Stimulated activated naive CD8-positive, alpha-beta T cell treated with anti-CD3 and anti-CD28 coated beads, Interleukin-15, Interleukin-2, amounts not matched to agents 100 U/mL and 50 U/mL, for 24 hours (primary cell): ENCODE data around the gene SLMAP.

Source experiments
- ATAC-seq: fragments of 150-1000 bp; cut with Tn5 transposase; one replicate; pipeline ENCODE4 v1.10.0; 2021
- DNase-seq: peaks from one replicate; pipeline ENCODE4 v3.0.0; 2021

The SLMAP gene

DNA sequence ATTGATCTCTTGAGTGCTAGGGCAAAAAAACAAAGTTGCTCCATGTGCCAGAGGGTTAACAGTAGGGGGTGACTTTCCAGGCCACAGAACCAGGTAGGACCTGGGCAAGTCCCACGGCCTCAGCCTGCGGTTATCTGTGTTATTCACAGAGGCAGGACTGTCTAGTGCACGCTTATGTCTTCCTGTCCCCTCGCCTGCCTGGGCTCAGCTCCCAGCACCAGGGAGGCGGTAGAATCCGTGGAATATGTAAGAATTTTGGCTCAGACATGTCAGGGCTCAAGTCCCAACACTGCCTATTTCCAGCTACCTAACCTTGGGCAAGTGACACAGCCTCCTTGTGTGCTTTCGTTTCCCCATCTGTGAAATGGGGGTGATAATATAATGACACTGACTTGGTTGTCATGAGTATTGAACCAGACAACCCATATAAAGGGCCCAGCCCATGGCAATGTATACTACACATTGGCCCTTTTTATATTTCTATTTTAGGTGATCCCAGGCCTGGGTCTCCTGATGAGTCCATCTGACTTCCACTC lies 207.8 kb downstream of the SLMAP start:
- DNase-seq (no peak), ATAC-seq (no peak)

DNA sequence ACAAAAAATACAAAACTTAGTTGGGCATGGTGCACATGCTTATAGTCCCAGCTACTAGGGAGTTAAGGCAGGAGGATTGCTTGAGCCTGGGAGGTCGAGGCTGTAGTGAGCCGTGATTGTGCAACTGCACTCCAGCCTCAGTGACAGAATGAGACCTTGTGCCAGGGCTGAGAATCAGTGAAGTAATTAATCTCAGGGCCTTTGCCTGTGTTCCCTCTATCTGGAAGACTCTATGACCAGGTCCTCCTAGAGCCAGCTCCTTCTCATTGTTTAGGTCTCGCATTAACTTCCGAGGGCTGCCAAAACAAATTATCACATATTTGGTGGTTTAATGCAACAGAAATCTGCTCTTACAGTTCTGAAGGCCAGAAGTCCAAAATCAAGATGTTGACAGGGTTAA lies 210.7 kb downstream of the SLMAP start:
- DNase-seq, result no peak
- ATAC-seq, result no peak

DNA sequence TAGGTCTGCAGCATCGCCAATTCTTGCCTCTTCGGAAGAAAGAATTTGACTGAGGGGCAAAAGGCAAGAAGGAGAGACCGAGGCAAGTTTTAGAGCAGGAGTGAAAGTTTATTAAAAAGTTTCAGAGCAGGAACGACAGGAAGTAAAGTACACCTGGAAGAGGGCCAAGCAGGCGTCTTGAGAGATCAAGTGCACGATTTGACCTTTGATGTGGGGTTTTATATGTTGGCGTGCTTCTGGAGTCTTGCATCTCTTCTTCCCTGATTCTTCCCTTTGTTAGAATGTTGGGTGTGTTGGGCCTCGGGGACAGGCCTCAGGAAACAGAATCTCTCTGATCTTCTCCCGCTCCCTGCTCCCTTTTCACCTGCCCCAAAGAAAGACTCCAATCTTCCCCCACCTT lies 211.5 kb downstream of the SLMAP start:
- ATAC-seq, result no peak
- no peak for DNase-seq

DNA sequence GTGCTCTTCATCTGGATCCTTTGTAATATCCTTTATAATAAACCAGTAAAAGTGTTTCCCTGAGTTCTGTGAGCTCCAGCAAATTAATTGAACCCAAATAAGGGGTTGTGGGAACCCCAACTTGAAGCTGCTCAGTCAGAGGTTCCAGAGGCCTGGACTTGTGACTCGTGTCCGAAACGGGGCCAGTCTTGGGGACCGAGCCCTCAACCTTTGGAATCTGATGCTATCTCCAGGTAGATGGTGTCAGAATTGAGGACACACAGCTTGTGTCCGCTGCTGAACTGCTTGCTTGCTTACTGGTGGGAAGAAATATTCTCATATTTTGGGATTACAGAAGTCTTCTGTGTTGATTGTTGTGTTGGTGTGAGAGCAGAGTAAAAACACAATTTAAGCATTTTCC lies 212.4 kb downstream of the SLMAP start:
- ATAC-seq, result no peak
- no peak for DNase-seq

DNA sequence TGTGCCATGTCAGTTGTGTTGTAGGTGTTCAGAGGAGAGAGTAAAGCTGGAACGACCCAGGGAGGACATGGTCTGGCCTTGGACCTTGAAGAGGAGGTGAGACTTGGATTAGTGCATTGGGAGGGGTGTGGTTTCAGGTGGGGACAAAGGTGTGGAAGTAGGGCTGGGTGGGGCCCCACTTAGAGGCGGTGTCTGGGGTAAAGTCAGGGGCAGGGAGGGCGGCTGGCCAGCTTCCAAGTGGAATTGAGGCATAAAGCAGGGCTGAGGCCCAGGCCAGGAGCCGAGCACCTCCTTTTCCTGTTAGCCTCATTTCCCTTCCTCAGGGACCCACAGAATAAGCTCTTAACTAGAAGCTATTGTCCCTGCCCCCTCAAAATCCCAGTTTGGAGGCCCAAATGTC lies 215.9 kb downstream of the SLMAP start:
- DNase-seq (no peak), ATAC-seq (no peak)

DNA sequence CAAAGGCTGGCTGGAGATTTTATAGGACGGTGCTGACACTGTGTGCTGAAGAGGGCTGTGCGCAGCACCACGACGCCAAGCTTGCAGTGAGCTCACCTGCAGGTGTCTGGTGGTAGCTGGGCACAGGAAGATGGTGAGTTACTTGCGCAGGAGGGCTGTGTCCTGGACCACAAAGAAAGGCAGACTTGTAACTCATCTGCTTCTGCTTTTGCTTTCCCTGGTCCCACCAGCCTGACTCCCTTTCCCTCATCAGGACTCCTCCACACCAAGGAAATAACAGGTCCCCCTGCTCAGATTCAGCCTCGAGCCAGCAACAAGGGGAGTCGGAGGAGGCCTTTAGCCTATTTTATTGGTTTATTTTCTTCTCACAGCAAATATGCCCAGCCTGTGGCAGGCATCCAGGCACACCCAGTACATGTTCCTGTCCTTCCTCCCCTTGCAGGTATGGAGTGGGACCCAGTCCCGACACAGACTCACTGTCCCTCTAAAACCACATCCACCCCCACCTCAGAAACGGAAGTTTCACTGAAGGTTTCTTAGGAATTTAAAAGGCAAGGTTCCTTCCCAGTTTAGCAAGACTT lies 216.5 kb downstream of the SLMAP start:
- no peak for DNase-seq
- no peak for ATAC-seq

DNA sequence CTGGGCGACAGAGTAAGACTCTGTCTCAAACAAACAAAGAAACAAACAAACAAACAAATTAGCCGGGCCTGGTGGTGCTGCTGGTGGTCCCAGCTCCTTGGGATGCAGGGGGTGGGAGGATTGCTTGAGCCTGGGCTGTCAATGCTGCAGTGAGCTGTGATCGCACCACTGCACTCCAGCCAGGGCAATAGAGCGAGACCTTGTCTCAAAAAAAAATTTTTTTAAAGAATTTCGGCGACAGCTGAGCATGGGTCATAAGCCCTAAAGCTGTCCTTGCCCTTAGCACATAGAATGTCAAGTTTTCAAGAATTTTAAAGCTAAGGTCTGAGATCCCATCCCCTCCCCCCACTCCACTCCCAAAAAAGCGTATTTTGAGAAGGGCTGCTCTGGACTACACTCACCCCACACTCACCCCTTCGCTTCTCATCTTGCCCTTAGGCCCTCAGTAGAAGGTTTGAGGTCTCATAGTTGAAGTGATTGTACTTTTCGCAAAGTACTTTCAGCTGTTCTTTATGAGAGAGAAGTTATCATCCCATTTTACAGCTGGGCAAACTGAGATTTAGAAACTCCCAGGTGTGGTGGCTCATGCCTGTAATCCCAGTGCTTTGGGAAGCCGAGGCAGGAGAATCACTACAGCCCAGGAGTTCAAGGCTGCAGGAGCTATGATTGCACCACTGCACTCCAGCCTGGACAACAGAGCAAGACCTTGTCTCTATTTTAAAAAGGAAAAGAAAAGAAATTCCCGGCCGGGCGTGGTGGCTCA lies 217.8 kb downstream of the SLMAP start:
- no peak for ATAC-seq

DNA sequence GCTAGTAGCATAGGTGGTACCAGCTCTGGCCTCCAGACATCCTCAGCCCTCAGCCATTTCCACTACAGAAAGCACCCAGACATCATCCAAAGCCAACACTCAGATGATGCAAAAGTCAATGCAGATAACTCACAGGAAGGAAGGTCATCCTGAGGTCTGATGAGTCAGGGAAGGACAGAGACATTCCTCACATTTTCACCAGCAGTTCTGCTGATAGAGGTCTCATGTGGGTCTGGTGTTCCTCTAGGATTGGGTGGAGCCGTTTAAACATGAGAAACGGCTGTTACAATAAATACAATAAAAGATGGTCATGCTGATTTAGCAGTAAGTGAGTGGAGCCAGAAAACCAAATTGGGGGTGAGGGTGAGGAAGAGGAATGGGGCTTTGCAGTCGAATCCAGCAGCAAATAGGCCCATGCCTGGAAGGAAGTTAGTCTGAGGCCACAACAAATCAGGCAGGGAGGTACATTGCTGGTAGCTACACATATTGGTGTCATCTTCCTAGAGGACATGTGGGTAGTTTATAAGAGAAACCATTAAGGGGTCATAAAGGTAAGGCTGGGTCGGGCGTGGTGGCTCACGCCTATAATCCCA lies 218.8 kb downstream of the SLMAP start:
- ATAC-seq (no peak), DNase-seq (no peak)

More for the DNA sequence above, 217.8 kb downstream of the SLMAP start:
- no peak for DNase-seq

DNA sequence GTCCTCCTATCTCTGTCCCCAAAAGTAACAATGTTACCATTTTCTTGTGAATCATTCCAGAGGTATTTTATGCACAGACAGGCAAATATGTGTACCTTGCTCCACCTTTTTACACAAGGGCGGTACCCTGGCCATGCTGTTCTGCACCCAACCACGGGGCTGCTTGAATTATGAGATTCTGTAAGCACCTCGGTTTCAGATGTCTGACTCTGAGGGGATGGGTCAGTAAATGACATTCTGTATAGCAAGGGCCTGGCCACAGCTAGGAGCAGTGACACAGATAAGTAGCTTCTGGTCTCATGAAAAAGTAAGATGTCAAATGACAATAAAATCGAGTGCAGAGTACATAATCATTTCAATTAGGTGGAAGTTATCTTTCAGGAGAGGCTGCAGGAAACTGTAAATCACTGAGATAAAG lies 221.7 kb downstream of the SLMAP start:
- ATAC-seq (no peak), DNase-seq (no peak)

DNA sequence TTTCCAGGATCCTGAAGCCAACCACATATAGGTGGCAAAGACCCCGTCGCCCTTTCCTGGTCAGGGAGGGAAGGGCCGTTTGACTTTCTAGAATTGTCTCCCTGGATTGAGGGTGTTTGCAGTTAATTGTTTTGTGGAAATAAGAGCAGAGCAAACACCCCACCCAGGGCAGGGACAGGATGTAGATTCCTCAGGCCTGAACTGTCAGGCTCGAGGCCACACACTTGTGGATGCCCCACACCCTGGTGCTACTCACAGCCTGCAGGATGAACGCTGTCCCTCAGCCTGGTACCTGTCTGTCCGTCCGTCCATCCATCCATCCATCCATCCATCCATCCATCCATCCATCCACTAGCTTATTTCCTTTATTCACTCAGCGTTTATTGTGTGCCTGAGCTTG lies 222.2 kb downstream of the SLMAP start:
- DNase-seq (no peak), ATAC-seq (no peak)
